Smooth muscle cell (in vitro differentiated cells): ENCODE data around the gene AUTS2. TPM values are rescaled to one million over a fixed set of nuclear protein-coding genes. Genes with fewer than 3 reads are reported as not detected.

Experiments used
- DNase-seq: peaks from one replicate; lab custom pipeline; 2025; ENCODE audit not compliant: unreplicated experiment; lab: John Stamatoyannopoulos, UW
- H2AFZ ChIP-seq: fragments of 200-600 bp; sonication (generic); 2 replicates; pipeline ENCODE4 v1.6.0; 2016; ENCODE audit warnings: antibody characterized with exemption, low read depth, mild to moderate bottlenecking
- H3F3A ChIP-seq: fragments of 200-600 bp; sonication (generic); 2 replicates; pipeline ENCODE4 v1.6.0; 2017; ENCODE audit warnings: antibody characterized with exemption, low read depth
- H3K27ac ChIP-seq: fragments of 200-600 bp; sonication (generic); 2 replicates; pipeline ENCODE4 v1.5.1; 2016; ENCODE audit warnings: low read depth, mild to moderate bottlenecking
- H3K27me3 ChIP-seq: fragments of 200-600 bp; sonication (generic); 2 replicates; pipeline ENCODE4 v1.6.1; 2016; ENCODE audit warnings: low read depth, mild to moderate bottlenecking
- H3K36me3 ChIP-seq: fragments of 200-600 bp; sonication (generic); 2 replicates; pipeline ENCODE4 v1.5.1; 2016; ENCODE audit warnings: low read depth
- H3K4me1 ChIP-seq: fragments of 200-600 bp; sonication (generic); 2 replicates; pipeline ENCODE4 v1.5.1; 2016; ENCODE audit warnings: low read depth
- H3K4me2 ChIP-seq: fragments of 200-600 bp; sonication (generic); 2 replicates; pipeline ENCODE4 v1.6.0; 2016; ENCODE audit warnings: mild to moderate bottlenecking
- H3K4me3 ChIP-seq: fragments of 200-600 bp; sonication (generic); 2 replicates; pipeline ENCODE4 v1.5.1; 2016; ENCODE audit warnings: mild to moderate bottlenecking
- H3K79me2 ChIP-seq: fragments of 200-600 bp; sonication (generic); 2 replicates; pipeline ENCODE4 v1.6.0; 2016; ENCODE audit warnings: low read depth, mild to moderate bottlenecking
- H3K9ac ChIP-seq: fragments of 200-600 bp; sonication (generic); 2 replicates; pipeline ENCODE4 v1.6.0; 2016; ENCODE audit warnings: low read depth
- H3K9me3 ChIP-seq: fragments of 200-600 bp; sonication (generic); replicated peaks from 2 replicates; pipeline ENCODE4 v1.5.1; 2016; ENCODE audit warnings: low read depth
- H4K20me1 ChIP-seq: fragments of 200-600 bp; sonication (generic); 2 replicates; pipeline ENCODE4 v1.6.0; 2016; ENCODE audit warnings: low read depth
- CTCF ChIP-seq: fragments of 200-600 bp; sonication (generic); IDR thresholded peaks from 2 replicates; pipeline ENCODE4 v1.5.1; 2017; ENCODE audit warnings: borderline replicate concordance, mild to moderate bottlenecking, antibody characterized with exemption; ENCODE audit not compliant: insufficient read depth, poor library complexity, severe bottlenecking
- WGBS: methylation state at CpG from one replicate; pipeline ENCODE4 v1.1.7; 2016; ENCODE audit warnings: low lambda C conversion rate; 5-methylcytosine and 5-hydroxymethylcytosine counted together
- polyA plus RNA-seq: library from polyadenylated mRNA; unstranded; fragments of >200 nt; fragmentation: Nextera tagmentation; extraction: Ambion mirVana; gene quantifications from 2 replicates; pipeline ENCODE4 v1.2.1, GENCODE V29; 2016
- total RNA-seq: library from RNA; depleted of rRNA; stranded (reverse); fragments of >200 nt; gene quantifications from 2 replicates; pipeline ENCODE4 v1.2.3, GENCODE V29; 2014

Gene AUTS2
- total and polyA plus RNA-seq, 2 experiments from 2014 or later = 6.5 to 8.6 TPM

- H3K4me1 ChIP-seq = peaks cover 43% of the 10 kb centered on the region
- no peak for TF ChIP-seq CTCF
- peaks cover 6% of the 10 kb centered on the region for H3K27me3 ChIP-seq
- no peak overlapping the region for H3K9ac ChIP-seq
- no peak overlapping the region for H3K27ac ChIP-seq
- H3K36me3 ChIP-seq = no peaks in the 10 kb centered on the region
- no peaks in the 10 kb centered on the region for H3K9me3 ChIP-seq
- H3K4me2 ChIP-seq = no peak overlapping the region
- no peak overlapping the region for H2AFZ ChIP-seq
- H3K79me2 ChIP-seq = no peaks in the 10 kb centered on the region
- WGBS = 91% methylated on average over 2 of the region's 2 CpGs
- no peak overlapping the region for H3K4me3 ChIP-seq
- H3F3A ChIP-seq = no peaks in the 10 kb centered on the region
- no peaks in the 10 kb centered on the region for H4K20me1 ChIP-seq
- DNase-seq = no peak
Measured at GRCh38 chr7:70341446-70341845, 743.2 kb downstream of the AUTS2 start.

- no peaks in the 10 kb centered on the region for H3F3A ChIP-seq
- no peaks in the 10 kb centered on the region for H3K36me3 ChIP-seq
- H3K27me3 ChIP-seq = peaks cover 6% of the 10 kb centered on the region
- H3K9me3 ChIP-seq = no peaks in the 10 kb centered on the region
- WGBS = 30% methylated on average over 2 of the region's 2 CpGs
- H3K4me2 ChIP-seq = no peak overlapping the region
- H3K79me2 ChIP-seq = no peaks in the 10 kb centered on the region
- H3K4me1 ChIP-seq = peaks cover 43% of the 10 kb centered on the region
- DNase-seq = no peak
- no peak for TF ChIP-seq CTCF
- H3K4me3 ChIP-seq = no peak overlapping the region
- no peak overlapping the region for H2AFZ ChIP-seq
- H4K20me1 ChIP-seq = no peaks in the 10 kb centered on the region
- H3K9ac ChIP-seq = no peak overlapping the region
- H3K27ac ChIP-seq = no peak overlapping the region
Measured at GRCh38 chr7:70343519-70343918, 745.2 kb downstream of the AUTS2 start.

- Histone ChIP-seq H3F3A (no peaks in the 10 kb centered on the region), H3K4me2 (no peak overlapping the region), H4K20me1 (no peaks in the 10 kb centered on the region), H3K4me1 (peaks cover 41% of the 10 kb centered on the region), H3K4me3 (no peak overlapping the region), H3K9me3 (no peaks in the 10 kb centered on the region), H3K9ac (no peak overlapping the region), H3K27me3 (peaks cover 6% of the 10 kb centered on the region), H3K79me2 (no peaks in the 10 kb centered on the region), H3K36me3 (no peaks in the 10 kb centered on the region), H2AFZ (no peak overlapping the region), H3K27ac (no peak overlapping the region)
- 78% methylated on average over 2 of the region's 2 CpGs for WGBS
- no peak for DNase-seq
- no peak for TF ChIP-seq CTCF
Measured at GRCh38 chr7:70344726-70345125, 746.5 kb downstream of the AUTS2 start.

- Histone ChIP-seq H3K27me3 (peaks cover 6% of the 10 kb centered on the region), H3K36me3 (no peaks in the 10 kb centered on the region), H3K4me3 (no peak overlapping the region), H4K20me1 (no peaks in the 10 kb centered on the region), H2AFZ (no peak overlapping the region), H3K4me2 (no peak overlapping the region), H3K4me1 (peaks cover 31% of the 10 kb centered on the region), H3F3A (no peaks in the 10 kb centered on the region), H3K9me3 (no peaks in the 10 kb centered on the region), H3K9ac (no peak overlapping the region), H3K79me2 (no peaks in the 10 kb centered on the region), H3K27ac (no peak overlapping the region)
- TF ChIP-seq CTCF = no peak
- no peak for DNase-seq
- WGBS = 92% methylated on average over 5 of the region's 5 CpGs
Measured at GRCh38 chr7:70346844-70347462, 748.7 kb downstream of the AUTS2 start.
